Stimulated activated CD8-positive, alpha-beta memory T cell treated with anti-CD3 and anti-CD28 coated beads, Interleukin-4, amount 100 ng/mL, for 48 hours (primary cell): Measurements from ENCODE around the gene OBSCN.

Experiments
- DNase-seq: peaks from one replicate; pipeline ENCODE4 v3.0.0-alpha.2; 2020

Gene OBSCN

GRCh38 chr1:228312136-228312764 lies 104.4 kb downstream of the OBSCN start:
- no peak for DNase-seq

GRCh38 chr1:228313536-228314277 lies 105.9 kb downstream of the OBSCN start:
- no peak for DNase-seq

DNA sequence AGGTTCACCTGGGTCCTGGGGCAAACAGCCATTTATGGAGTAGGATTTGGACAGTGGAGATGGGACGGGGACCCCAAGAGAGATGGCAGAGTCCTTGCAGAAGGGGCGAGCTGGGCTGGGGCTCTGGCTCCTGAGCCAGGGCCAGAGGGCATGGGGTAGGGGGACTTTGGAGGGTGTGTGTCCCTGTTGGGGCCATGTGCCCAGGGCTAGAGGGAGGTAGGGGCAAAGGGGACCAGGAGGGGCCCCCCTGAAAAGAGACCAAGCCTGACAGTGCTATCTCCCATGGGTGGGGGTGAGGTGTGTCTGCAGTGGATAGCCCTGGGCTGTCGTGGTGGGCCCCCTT lies 106.4 kb downstream of the OBSCN start:
- no peak for DNase-seq

DNA sequence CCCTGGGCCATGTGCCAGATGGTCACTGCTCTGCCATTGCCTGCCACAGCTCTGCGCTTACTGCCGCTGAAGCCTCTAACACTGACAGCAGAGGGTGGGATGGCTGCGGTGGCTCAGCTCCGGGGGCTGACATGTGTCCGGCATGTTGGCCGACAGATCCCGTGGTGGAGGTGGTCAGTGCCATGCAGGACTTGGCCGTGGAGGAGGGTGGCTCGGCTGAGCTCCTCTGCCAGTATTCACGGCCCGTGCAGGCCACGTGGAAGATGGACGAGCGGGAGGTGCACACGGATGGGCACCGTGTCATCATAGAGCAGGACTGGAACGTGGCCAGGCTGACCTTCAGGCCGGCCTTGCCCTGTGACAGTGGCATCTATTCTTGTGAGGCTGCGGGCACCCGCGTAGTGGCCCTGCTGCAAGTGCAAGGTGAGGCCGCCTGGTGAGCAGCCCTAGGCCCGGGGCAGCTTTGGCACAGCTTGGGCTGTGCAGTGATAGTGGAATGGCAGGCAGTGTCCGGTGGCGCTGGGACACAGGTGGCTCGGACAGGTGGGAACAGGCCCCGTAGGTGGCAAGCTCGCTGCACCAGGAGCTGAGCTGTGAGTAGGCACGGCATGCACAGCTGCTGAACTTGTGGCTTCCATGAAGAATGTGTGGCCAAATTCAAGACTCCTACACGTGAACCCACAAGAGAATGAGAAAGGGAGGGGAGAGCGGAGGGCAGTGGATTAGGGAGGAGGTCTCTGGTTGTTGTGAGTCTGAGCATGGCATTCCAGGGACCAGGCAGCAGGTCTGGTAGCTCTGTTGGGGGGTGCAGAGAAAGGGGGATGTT lies 107.0 kb downstream of the OBSCN start:
- no peak for DNase-seq

- no peak for DNase-seq
Observed at GRCh38 chr1:228315484-228315944, 107.7 kb downstream of the OBSCN start.

DNA sequence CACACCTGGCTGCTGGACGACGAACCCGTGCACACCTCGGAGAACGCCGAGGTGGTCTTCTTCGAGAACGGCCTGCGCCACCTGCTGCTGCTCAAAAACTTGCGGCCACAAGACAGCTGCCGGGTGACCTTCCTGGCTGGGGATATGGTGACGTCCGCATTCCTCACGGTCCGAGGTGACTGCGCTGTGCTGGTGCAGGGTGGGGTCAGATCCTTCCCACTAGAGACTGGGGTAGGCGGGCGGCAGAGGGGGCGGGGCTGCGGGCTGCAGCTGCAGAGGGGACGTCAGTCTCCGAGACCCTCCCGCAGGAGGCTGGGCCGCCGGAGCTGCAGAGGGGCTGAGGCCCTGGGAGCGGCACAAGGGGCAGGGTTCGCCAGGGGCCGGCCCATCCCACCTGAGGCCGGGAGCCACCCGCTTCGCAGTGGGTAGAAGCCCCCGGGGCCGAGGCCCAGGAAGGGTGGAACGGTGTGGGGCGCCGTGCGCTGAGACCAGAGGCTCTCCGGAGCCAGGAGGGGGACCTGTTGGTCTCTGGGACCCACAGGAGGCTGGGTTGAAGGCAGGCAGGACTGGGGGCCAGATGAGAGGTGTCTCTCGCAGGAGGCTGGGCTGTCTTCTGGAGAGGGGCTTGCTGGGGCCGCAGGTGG lies 108.2 kb downstream of the OBSCN start:
- DNase-seq: no peak

- no peak for DNase-seq
Observed at GRCh38 chr1:228316589-228317387, 108.9 kb downstream of the OBSCN start.

GRCh38 chr1:228317411-228317828 lies 109.6 kb downstream of the OBSCN start:
- no peak for DNase-seq

DNA sequence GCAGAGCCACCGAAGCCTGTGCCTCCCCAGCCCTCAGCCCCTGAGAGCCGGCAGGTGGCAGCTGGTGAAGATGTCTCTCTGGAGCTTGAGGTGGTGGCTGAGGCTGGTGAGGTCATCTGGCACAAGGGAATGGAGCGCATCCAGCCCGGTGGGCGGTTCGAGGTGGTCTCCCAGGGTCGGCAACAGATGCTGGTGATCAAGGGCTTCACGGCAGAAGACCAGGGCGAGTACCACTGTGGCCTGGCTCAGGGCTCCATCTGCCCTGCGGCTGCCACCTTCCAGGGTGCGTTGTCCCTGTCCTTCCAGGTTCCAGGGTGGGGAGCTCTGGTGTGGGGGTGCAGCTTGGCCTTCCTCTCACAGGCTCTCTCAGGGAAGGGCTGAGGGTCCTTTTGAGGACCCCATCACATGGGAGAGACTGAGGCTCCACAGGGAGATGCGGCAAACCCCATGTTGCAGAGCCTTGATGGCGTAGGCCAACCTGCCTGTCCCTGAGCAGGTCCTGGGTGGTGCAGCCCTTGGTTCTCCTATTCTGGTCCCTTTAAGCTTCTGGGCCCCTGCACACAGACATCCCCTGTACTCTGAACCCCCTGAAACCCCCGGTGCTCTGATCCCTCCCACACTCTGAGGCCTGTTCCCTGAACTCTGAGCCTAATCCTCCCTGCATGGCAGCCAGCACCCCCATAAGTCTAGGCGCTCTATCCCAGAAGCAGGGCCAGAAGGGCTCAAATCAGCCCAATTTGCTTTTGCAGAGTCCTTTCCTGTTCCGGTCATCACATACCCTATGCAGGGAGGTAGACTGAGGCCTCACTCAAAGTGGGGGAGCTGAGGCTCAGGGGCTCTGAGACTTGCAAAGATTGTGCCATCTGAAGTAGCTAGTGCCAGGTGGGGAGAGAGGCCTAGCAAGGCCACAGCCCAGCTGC lies 110.3 kb downstream of the OBSCN start:
- DNase-seq: no peak

GRCh38 chr1:228318823-228319241 lies 111.0 kb downstream of the OBSCN start:
- no peak for DNase-seq

DNA sequence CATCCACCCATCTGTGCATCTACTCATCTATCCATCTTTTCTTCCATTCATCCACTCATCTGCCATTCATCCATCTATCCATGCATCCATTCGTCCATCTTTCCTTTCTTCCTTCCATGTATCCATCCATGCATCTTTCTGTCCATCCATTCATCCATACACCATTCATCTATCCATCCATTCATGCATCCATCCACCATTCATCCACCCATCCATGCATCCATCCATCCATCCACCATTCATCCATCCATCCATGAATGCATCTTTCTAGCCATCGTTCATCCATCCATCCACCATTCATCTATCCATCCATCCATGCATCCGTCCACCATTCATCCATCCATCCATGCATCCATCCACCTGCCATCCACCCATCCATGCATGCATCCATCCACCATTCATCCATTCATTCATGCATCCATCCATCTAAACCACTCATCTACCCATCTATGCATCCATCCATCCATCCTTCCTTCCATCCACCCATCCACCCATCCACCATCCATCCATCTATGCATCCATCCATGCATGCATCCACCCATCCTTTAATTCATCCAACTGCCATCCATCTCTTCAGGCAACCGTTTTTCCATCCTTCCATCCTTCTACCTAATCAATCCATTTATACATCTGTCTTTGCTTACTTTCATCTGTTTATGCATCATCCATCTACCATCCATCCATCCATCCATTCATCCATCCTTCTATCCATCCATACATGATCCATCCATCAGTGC lies 111.7 kb downstream of the OBSCN start:
- no peak for DNase-seq

GRCh38 chr1:228320394-228320793 lies 112.5 kb downstream of the OBSCN start:
- DNase-seq: no peak

- no peak for DNase-seq
Observed at GRCh38 chr1:228321435-228321834, 113.6 kb downstream of the OBSCN start.

DNA sequence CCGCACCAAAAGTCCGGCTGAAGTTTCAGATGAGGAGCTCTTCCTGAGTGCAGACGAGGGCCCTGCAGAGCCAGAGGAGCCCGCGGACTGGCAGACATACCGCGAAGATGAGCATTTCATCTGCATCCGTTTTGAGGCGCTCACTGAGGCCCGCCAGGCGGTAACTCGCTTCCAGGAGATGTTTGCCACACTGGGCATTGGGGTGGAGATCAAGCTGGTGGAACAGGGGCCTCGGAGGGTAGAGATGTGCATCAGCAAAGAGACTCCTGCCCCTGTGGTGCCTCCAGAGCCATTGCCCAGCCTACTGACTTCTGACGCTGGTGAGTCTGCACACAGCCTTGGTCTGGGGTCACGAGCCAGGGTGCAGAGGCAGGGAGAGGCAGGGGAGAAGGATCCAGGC lies 114.1 kb downstream of the OBSCN start:
- DNase-seq: no peak

DNA sequence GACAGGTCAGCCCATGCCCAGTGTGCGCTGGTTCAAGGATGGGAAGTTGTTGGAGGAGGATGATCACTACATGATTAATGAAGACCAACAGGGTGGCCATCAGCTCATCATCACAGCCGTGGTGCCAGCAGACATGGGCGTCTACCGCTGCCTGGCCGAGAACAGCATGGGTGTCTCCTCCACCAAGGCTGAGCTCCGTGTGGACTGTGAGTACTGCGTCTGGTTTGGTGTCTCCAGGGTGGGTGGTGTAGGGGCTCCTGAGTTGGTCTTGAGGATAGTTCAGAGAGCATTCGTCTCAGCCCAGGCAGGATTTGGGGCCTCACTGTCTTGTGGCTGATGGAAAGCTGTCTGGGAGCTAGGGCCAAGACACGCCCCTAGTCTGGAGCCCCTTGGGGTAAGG lies 115.6 kb downstream of the OBSCN start:
- no peak for DNase-seq

DNA sequence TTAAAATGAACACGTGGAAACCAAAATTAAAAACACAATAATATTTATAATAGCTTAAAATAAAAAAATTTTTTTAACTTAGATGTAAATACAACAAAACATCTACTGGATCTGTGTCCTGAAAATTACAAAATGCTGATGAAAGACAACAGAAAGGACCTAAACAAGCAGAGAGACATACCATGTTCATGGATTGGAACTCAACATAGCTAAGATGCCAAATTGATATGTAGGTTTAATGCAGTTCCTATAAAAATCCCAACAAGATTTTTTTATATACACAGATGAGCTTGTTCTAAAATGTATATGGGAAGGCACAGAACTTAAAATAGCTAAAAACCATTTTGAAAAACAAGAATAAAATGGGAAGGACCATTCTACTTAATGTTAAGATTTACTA lies 117.4 kb downstream of the OBSCN start:
- DNase-seq: no peak

DNA sequence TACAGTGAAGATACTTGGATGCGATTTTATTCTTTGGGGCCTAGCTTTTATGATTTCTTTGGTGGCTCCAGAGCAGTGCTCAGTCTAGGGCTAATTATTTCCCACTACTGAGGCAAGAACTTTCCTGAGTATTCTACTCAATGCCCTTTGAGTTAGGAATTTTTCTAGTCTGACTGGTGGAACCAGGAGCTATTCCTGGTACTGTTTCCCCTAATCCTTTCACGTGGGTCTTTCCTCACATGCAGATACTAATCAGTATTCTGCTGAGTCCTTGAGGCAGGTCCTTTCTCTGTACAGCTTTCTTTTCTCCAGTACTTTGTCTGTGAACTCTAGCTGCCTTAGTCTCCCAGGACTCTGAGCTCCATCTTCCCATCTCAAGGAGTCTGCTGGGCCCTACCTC lies 122.0 kb downstream of the OBSCN start:
- DNase-seq: no peak

GRCh38 chr1:228332797-228333738 lies 125.2 kb downstream of the OBSCN start:
- no peak for DNase-seq

DNA sequence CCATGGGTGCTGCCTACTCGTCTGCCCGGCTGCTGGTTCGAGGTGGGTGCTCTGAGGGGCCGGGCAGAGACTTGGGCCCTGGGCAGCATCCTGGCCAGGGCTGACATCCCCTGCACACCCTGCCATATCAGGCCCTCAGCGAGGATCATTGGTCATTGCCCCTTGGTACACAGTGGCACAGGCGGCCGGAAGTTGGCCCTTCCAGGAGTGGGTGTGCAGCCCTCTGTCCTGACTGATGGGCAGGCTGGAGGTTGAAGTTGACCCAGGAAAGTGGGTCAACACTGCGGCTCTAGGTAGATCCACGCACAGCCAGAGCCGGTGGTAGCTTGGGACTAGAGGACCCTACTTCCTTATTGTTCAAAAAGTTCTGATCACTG lies 125.9 kb downstream of the OBSCN start:
- DNase-seq: no peak
